Medulla oblongata (tissue), 1 donor: ENCODE measurements around the gene TINAGL1.

Experiments
- DNase-seq: peaks from one replicate; pipeline ENCODE4 v3.0.0-alpha.2; 2015; ENCODE audit errors: extremely low spot score

TINAGL1 gene

GRCh38 chr1:31627301-31627929 lies 51.1 kb downstream of the TINAGL1 start:
- no peak for DNase-seq

GRCh38 chr1:31627930-31628559 lies 51.7 kb downstream of the TINAGL1 start:
- DNase-seq, result peak; percentile 60

GRCh38 chr1:31628931-31629556 lies 52.7 kb downstream of the TINAGL1 start:
- DNase-seq, result no peak

GRCh38 chr1:31632649-31633048 lies 56.3 kb downstream of the TINAGL1 start:
- DNase-seq, result no peak

- DNase-seq, result no peak
Observed at GRCh38 chr1:31633117-31633516, 56.8 kb downstream of the TINAGL1 start.
